HEK293T (cell line): Measurements from ENCODE around the gene ATP5F1D.

Experiments
- CTCF ChIA-PET: fragments of 350-600 bp; formaldehyde crosslinking; extraction: SDS; loops from one replicate; lab custom pipeline; 2021; ENCODE audit warnings: antibody characterized with exemption, inconsistent platforms; lab: Yijun Ruan, JAX
- POLR2A ChIA-PET: fragments of 350-600 bp; formaldehyde crosslinking; extraction: SDS; loops from one replicate; lab custom pipeline; 2020; ENCODE audit warnings: antibody characterized with exemption, inconsistent platforms; lab: Yijun Ruan, JAX
- DNase-seq: peaks from one replicate; pipeline ENCODE4 v3.0.0; 2012; ENCODE audit warnings: mixed read lengths; ENCODE audit errors: extremely low spot score
- ARNT ChIP-seq: fragments of 450-650 bp; IDR thresholded peaks from 2 replicates; pipeline ENCODE4 v1.6.1; 2017; ENCODE audit warnings: mild to moderate bottlenecking
- BHLHE40 ChIP-seq: fragments of 450-650 bp; IDR thresholded peaks from 2 replicates; pipeline ENCODE4 v1.6.1; 2016; ENCODE audit warnings: mild to moderate bottlenecking, moderate library complexity, borderline replicate concordance
- CTBP1 ChIP-seq: fragments of 450-650 bp; IDR thresholded peaks from 2 replicates; pipeline ENCODE4 v1.6.1; 2016; ENCODE audit warnings: borderline replicate concordance
- ELF4 ChIP-seq: fragments of 450-650 bp; IDR thresholded peaks from 2 replicates; pipeline ENCODE4 v1.6.1; 2017; ENCODE audit warnings: antibody characterized with exemption
- FOXA1 ChIP-seq: fragments of 450-650 bp; IDR thresholded peaks from 2 replicates; pipeline ENCODE4 v1.6.1; 2016; ENCODE audit warnings: mild to moderate bottlenecking
- FOXK2 ChIP-seq: fragments of 450-650 bp; IDR thresholded peaks from 2 replicates; pipeline ENCODE4 v1.6.1; 2016; ENCODE audit warnings: mild to moderate bottlenecking
- FOXM1 ChIP-seq: fragments of 450-650 bp; IDR thresholded peaks from 2 replicates; pipeline ENCODE4 v1.6.1; 2017; ENCODE audit warnings: mild to moderate bottlenecking, borderline replicate concordance
- HDGF ChIP-seq: fragments of 450-650 bp; IDR thresholded peaks from 2 replicates; pipeline ENCODE4 v1.6.1; 2017; ENCODE audit warnings: antibody characterized with exemption, borderline replicate concordance
- L3MBTL2 ChIP-seq: fragments of 450-650 bp; conservative IDR thresholded peaks from 2 replicates; pipeline ENCODE4 v1.6.1; 2016; ENCODE audit warnings: mild to moderate bottlenecking
- LEF1 ChIP-seq: fragments of 450-650 bp; IDR thresholded peaks from 2 replicates; pipeline ENCODE4 v1.6.1; 2017; ENCODE audit warnings: mild to moderate bottlenecking, borderline replicate concordance
- NFRKB ChIP-seq: fragments of 450-650 bp; IDR thresholded peaks from 2 replicates; pipeline ENCODE4 v1.6.1; 2016; ENCODE audit warnings: mild to moderate bottlenecking, moderate library complexity
- SP1 ChIP-seq: fragments of 450-650 bp; IDR thresholded peaks from 2 replicates; pipeline ENCODE4 v1.6.1; 2017
- SUZ12 ChIP-seq: fragments of 450-650 bp; IDR thresholded peaks from 2 replicates; pipeline ENCODE4 v1.6.1; 2016; ENCODE audit warnings: mild to moderate bottlenecking
- TARDBP ChIP-seq: fragments of 450-650 bp; IDR thresholded peaks from 2 replicates; pipeline ENCODE4 v1.6.1; 2016
- ZNF384 ChIP-seq: fragments of 450-650 bp; IDR thresholded peaks from 2 replicates; pipeline ENCODE4 v1.6.1; 2016
- TF ChIP-seq, protein P1 (sequence below): fragments of 450-650 bp; IDR thresholded peaks from 2 replicates; pipeline ENCODE4 v1.6.1; 2016

ATP5F1D gene

DNA sequence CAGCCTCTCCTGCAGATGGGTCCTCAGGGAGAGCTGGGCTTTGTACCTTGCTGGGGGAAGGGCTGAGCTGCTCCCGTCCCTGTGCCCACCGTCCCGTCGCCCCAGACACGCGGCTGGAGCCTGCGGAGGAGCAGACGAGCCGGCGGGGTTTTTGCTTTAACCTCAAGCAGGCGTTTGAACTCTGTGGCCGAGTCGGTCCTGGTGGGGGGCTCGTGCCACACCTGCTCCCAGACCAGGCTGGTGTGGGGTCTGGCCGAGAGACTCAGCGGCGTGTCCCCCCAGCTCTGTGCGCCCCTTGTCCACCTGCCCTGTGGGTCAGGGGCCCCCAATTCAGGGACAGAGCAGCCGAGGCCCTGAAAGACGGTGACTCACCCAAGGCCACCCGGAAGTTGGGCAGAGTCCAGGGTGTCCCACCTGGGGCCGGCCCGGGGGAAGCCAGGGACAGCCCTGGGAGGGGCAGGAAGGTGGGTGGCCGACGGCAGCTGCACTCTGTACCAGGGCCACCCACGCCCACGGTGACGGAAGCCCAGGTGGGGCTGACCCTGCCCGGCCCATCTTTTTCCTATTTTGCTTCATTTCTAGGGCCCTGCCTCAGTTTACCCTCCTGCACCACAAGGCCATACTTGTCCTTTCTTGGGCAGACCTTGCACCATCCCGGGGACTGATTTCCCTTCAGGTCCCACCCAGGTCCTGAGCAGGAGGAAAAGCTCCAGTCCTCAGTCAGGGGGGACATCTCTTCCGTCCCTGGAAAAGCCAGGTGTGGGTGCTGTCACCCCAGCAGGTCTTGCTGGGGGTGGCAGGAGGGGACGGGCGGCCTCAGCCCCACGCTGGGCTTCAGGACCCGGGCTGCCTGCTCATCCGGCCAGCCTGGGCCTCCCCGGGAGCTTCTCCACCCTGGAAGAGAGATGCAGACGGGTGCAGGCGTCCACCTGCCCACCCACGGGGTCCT lies 49.4 kb downstream of the ATP5F1D start:
- ChIA-PET POLR2A (interaction anchor here (0.6 to 1.2 kb wide), 4 partner anchors 14 to 22 kb away, joined by 3 to 4 read pairs (median 3); no protein-coding TSS in a partner anchor), CTCF (interaction anchor here (0.6 kb wide), 1 partner anchor 24 kb away, joined by 3 read pairs; no protein-coding TSS in a partner anchor)
- TF ChIP-seq TARDBP, result no peak
- no peak for TF ChIP-seq SUZ12
- TF ChIP-seq ELF4, result no peak
- no peak for TF ChIP-seq SP1
- no peak for TF ChIP-seq FOXA1
- TF ChIP-seq FOXM1, result no peak
- no peak for TF ChIP-seq BHLHE40
- TF ChIP-seq FOXK2, result no peak
- no peak for TF ChIP-seq HDGF
- no peak for TF ChIP-seq LEF1
- no peak for TF ChIP-seq NFRKB
- TF ChIP-seq CTBP1, result no peak
- no peak for TF ChIP-seq ARNT
- TF ChIP-seq, protein P1, sequence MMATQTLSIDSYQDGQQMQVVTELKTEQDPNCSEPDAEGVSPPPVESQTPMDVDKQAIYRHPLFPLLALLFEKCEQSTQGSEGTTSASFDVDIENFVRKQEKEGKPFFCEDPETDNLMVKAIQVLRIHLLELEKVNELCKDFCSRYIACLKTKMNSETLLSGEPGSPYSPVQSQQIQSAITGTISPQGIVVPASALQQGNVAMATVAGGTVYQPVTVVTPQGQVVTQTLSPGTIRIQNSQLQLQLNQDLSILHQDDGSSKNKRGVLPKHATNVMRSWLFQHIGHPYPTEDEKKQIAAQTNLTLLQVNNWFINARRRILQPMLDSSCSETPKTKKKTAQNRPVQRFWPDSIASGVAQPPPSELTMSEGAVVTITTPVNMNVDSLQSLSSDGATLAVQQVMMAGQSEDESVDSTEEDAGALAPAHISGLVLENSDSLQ, result no peak
- TF ChIP-seq ZNF384, result no peak
- no peak for DNase-seq

DNA sequence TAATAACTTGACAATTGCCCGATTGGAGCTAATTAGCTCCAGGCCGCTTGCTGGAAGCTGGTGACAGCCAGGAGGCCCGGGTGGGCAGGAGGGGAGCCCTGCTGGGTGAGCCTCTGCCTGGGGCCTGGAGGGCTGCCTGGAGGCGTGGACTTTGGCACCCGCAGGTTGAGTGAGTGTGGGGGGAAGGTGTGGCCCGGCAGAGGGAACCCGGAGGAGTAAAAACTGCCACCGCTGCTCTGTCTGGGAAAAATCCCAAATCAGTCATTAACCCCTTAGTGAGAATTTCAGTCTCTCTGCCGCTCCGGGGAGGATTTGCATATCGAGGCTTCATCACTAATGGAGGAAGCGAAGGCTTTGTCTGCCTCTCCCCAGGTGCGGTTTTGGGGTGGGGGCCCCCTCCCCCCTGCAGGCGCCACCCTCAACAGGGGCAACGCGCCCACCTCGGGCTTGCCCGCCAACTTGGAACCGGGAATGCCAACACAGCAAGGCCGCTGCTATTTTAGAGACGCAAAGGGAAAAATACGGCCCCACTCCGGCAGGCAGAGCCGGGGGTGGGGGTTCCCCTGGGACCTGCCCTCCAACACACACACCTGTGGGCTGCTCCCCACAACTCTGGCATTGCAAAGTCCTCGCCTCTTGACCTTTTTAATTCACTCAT lies 50.3 kb downstream of the ATP5F1D start:
- TF ChIP-seq FOXA1 (no peak), FOXK2 (no peak), SUZ12 (no peak), FOXM1 (no peak), TARDBP (no peak), BHLHE40 (no peak), HDGF (no peak), SP1 (no peak), LEF1 (no peak)
- TF ChIP-seq, protein P1, result no peak

DNA sequence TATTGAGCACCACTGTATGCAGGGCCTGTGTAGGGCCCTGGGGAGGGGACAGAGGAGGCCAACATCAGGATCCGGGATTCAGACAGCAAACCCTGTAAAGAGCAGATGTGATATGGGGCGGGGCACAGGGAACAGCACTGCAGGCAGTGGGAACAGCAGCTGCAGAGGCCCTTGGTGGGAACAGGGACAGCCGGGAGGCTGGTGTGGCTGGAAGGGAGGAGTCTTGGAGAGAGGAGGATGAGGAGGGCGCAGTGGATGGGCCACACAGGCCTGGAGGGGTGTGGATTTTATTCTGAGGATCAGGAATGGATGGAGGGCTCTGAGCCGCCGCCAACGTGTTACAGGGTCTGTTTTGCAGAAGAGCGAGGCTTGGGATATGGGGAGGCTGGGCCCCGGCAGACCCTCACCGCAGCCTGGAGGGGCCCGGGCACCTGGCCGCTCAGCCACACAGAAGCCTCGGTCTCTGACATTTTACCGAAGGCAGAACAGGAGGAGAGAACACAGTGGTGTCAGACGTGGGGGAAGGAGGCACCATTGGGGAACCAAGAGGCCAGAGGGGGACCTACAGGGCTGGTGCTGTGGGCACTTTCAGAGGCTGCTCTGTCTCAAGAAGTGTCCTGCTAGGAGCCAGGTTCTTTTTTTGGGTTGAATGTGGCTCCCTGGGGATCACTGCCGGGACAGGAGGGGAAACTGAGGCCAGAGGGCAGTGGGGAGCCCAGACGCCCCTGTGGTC lies 51.0 kb downstream of the ATP5F1D start:
- TF ChIP-seq BHLHE40 (no peak), FOXM1 (no peak)
- no peak for DNase-seq
- ChIA-PET CTCF (no interaction called here), POLR2A (no interaction called here)

More for the DNA sequence above, 50.3 kb downstream of the ATP5F1D start:
- ChIA-PET CTCF (no interaction called here), POLR2A (interaction anchor here (1.2 kb wide), 1 partner anchor 14 kb away, joined by 3 read pairs; no protein-coding TSS in a partner anchor)
- no peak for DNase-seq

DNA sequence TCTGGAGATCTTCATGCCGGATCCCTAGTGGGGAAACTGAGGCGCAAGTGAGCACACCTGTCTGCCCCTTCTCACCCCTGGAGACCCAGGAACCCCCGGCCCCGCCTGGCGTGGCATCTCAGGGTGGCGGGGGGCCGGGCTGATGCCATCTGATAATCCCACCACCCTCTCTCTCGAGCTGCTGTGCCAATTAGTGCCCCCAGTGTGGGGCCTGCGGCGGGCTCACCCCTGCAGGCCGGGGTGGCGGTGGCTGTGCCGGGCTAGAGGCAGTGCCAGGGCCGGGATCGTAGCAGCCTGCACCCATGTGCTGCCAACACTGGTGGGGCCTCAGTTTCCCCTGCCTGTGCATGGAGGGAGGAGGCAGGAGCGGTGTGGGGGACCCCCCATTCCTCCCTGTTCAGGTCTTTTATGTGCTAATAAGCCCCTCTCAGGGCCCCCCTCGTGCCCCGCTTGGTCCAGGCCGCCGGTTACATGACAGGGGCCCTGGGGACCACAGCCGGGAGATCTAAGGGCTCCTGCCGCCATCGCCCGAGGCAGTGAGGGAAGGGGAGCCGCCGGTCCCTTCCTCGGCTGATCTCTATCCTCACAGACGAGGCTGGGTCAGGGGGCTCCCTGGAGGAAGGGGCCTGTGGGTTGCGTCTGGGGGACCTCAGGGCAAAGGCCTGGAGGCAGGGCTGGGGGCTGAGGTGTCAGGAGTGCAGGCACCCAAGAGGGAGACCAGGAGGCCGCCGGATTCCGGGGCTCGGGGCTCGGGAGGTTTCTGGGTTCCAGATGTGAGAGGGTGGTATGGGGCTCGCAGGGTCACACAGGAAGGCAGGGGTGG lies 52.4 kb downstream of the ATP5F1D start:
- DNase-seq, result no peak
- no peak for TF ChIP-seq FOXM1
- no peak for TF ChIP-seq NFRKB
- no peak for TF ChIP-seq SP1
- TF ChIP-seq ELF4, result no peak
- TF ChIP-seq CTBP1, result no peak
- no peak for TF ChIP-seq L3MBTL2
- no peak for TF ChIP-seq LEF1
- ChIA-PET CTCF (no interaction called here), POLR2A (no interaction called here)
